ENCODE data around the gene TRIM51G.
"Not testable (repeated sequence)": the region's sequence is repeated elsewhere in the genome, so short reads cannot be mapped to it uniquely, and the experiment has no call there.

Gene TRIM51G, protein sequence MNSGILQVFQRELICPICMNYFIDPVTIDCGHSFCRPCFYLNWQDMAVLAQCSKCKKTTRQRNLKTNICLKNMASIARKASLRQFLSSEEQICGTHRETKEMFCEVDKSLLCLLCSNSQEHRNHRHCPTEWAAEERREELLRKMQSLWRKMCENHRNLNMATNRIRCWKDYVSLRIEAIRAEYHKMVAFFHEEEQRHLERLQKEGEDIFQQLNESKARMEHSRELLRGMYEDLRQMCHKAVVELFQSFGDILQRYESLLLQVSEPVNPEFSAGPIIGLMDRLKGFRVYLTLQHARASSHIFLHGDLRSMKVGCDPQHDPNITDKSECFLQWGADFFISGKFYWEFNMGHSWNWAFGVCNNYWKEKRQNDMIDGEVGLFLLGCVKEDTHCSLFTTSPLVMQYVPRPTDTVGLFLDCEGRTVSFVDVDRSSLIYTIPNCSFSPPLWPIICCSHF

DNA sequence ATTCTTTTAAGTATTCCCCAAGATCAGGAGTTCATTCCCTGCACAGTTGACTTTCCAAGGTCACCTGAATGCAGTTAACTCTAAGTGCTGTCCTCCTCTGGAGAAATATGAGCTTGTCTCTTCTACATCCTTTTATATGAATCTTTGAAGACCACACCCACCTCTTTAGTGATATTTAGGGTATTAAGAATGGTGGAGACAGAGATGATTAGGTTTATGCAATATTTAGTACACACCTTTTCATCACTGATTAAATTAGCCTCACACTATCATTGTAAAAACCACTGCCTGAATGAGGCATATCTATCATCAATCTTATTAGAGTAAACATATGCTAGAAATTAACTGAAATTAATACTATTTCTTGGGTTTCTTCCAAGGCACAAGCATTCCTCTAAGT, at the start of gene TRIM51G:
TRIM51G (minus strand) TSS at position 101 of the 400 bp plus-strand sequence. CDS start 2,190 bp downstream, outside the sequence.
- not testable (repeated sequence) for FAIRE-seq; DNase-seq (ENCODE audit: insufficient read length, low spot score)

DNA sequence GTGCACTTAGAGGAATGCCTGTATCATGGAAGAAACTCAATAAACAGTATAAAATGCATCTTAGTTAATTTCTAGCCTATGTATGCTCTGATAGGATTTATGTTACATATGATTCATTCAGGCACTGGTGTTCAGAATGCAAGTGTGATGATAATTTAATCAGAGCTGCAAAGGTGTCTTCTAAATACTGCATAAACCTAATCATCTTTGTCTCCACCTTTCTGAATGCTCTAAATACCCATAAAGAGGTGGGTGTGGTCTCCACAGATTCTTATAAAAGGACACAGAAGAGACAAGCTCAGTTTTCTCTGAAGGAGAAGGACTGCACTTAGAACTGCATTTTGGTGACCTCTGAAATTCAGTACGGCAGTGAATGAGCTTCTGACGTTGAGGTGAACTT, 44.8 kb upstream of the TRIM51G start, which contains the start of gene TRIM49B:
TRIM49B (plus strand) TSS at position 301 of the 400 bp plus-strand sequence. CDS start 2,777 bp downstream, outside the sequence.
- DNase-seq (ENCODE audit: insufficient read length, low spot score); FAIRE-seq: not testable (repeated sequence)

DNA sequence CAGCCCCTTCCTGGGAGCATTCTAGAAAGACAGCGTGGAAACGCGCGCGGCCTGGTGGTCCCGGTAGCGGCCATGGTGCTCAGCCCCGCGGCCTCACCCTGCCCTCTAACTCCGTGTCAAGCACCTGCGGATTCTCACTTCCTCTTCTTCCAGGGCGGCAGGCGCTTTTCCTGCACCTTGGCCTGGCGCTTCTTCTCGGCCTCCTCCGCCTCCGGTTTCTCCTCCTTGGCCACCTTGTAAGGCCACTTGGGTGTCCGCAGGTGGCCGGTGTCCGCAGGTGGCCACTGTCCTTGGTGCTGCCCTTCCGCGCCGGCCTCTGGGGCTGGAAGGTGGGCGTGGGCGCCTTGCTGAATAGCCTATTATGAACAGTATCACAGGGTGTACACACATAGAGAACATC, 15.1 kb downstream of the TRIM51G start:
- not testable (repeated sequence) for FAIRE-seq; DNase-seq (ENCODE audit: insufficient read length, low spot score)

DNA sequence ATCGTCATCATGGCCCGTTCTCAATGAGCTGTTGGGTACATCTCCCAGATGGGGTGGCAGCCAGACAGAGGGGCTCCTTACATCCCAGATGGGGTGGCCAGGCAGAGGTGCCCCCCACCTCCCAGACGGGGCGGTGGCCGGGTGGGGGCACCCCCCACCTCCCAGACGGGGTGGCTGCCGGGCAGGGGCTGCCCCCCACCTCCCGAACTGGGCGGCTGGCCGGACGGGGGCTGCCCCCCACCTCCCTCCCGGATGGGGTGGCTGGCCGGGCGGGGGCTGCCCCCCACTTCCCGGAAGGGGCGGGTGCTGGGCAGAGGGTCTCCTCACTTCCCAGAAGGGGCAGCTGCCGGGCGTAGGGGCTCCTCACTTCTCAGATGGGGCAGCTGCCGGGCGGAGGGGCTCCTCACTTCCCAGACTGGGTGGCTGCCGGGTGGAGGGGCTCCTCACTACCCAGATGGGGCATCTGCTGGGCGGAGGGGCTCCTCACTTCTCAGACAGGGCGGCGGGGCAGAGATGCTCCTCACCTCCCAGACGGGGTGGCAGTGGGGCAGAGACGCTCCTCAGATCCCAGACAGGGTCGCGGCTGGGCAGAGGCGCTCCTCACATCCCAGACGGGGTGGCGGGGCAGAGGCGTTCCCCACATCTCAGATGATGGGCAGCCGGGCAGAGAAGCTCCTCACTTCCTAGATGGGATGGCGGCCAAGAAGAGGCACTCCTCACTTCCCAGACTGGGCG, 28.2 kb downstream of the TRIM51G start:
- not testable (repeated sequence) for FAIRE-seq; DNase-seq (ENCODE audit: insufficient read length, low spot score)

DNA sequence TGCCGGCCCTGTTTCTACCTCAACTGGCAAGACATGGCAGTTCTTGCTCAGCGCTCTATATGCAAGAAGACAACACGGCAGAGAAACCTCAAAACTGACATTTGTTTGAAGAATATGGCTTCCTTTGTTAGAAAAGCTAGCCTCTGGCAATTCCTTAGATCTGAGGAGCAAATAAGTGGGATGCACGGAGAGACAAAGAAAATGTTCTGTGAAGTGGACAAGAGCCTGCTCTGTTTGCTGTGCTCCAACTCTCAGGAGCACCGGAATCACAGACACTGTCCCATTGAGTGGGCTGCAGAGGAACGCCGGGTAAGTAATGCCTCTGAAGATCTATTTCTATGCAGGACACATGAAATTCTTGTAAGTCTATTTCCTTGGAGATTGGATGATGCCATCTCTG, 37.9 kb downstream of the TRIM51G start:
- FAIRE-seq; DNase-seq (ENCODE audit: insufficient read length, low spot score): not testable (repeated sequence)

All from H54 (cell line).